ENCODE results near the gene HLA-DQA1.
"Not testable (repeated sequence)": the region's sequence is repeated elsewhere in the genome, so short reads cannot be mapped to it uniquely, and the experiment has no call there.

Gene HLA-DQA1

DNA sequence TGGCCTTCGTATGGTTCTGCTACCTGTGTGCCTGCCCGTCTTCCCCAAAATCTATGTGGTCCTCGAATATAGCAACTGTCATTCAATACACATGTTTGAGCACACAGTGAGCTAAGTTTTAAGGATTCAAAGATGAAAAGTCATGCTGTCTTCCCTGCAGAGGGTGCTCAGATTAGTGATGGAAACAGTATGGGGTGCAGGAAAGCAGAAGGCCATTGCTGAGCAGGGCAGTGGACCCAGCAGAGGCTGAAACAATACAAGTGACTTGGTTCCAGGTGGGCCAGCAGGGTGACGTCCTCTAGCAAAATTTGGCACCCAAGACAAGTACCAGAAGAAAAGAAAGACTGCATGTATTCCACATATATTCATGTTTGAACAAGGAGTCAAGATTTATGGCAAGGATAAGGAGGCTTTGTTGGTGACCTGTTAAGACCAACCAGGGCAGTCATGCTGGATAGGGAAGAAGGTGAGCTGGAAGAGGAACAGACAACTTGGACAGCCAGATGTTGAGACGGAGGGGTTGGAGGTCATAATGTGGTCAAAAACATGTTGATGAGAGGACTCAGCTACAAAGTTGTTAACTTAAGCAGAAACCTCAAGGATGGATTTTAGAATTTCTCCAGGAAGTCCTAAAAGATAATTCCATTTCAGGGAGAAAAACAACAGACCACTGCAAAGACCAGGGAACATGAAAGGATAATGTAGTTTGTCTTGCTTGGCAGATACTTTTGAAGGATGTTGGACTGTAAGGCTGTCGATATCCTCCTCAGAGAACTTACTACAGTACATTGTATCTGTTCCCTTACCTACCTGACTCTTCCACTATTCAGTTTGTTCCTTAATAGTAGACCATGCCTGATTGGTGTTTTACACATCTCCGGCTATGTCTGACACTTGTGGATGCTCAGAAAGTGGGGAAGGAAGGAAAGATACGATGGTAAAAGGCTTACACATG, 2.5 kb downstream of the HLA-DQA1 start:
- H3K27ac ChIP-seq (ENCODE audit: low read depth, low read length), result no peak overlapping the region

DNA sequence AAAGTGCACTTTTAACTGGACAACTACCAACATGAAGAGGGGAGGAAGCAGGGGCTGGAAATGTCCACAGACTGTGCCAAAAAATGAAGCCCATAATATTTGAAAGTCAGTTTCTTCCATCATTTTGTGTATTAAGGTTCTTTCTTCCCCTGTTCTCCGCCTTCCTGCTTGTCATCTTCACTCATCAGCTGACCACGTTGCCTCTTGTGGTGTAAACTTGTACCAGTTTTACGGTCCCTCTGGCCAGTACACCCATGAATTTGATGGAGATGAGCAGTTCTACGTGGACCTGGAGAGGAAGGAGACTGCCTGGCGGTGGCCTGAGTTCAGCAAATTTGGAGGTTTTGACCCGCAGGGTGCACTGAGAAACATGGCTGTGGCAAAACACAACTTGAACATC, 3.9 kb downstream of the HLA-DQA1 start:
- H3K9ac ChIP-seq (ENCODE audit: low read depth, low read length), result no peak overlapping the region
- no peak overlapping the region for H3K27ac ChIP-seq (ENCODE audit: low read depth, low read length)
- H3K36me3 ChIP-seq (ENCODE audit: control insufficient read depth, insufficient read depth, low read length), result no peaks in the 10 kb centered on the region
- no peaks in the 10 kb centered on the region for H3K27me3 ChIP-seq (ENCODE audit: control insufficient read depth, insufficient read depth, low read length)
- H3K4me1 ChIP-seq (ENCODE audit: control insufficient read depth, insufficient read depth, low read length), result peaks cover 4% of the 10 kb centered on the region
- no peak overlapping the region for H3K4me3 ChIP-seq (ENCODE audit: low read depth, low read length)
- no peaks in the 10 kb centered on the region for H3K9me3 ChIP-seq (ENCODE audit: control insufficient read depth, insufficient read depth, low read length)

More for the DNA sequence above, 2.5 kb downstream of the HLA-DQA1 start:
- Histone ChIP-seq H3K36me3 (ENCODE audit: control insufficient read depth, insufficient read depth, low read length) (no peaks in the 10 kb centered on the region), H3K9me3 (ENCODE audit: control insufficient read depth, insufficient read depth, low read length) (no peaks in the 10 kb centered on the region), H3K4me1 (ENCODE audit: control insufficient read depth, insufficient read depth, low read length) (peaks cover 14% of the 10 kb centered on the region), H3K9ac (ENCODE audit: low read depth, low read length) (no peak overlapping the region), H3K4me3 (ENCODE audit: low read depth, low read length) (no peak overlapping the region), H3K27me3 (ENCODE audit: control insufficient read depth, insufficient read depth, low read length) (no peaks in the 10 kb centered on the region)

- not testable (repeated sequence) for H3K36me3 ChIP-seq (ENCODE audit: control insufficient read depth, insufficient read depth, low read length); H3K4me1 ChIP-seq (ENCODE audit: control insufficient read depth, insufficient read depth, low read length); H3K27me3 ChIP-seq (ENCODE audit: control insufficient read depth, insufficient read depth, low read length); H3K9me3 ChIP-seq (ENCODE audit: control insufficient read depth, insufficient read depth, low read length); H3K9ac ChIP-seq (ENCODE audit: low read depth, low read length); H3K4me3 ChIP-seq (ENCODE audit: low read depth, low read length); H3K27ac ChIP-seq (ENCODE audit: low read depth, low read length)
Observed at GRCh38 chr6:32641785-32642719, 4.8 kb downstream of the HLA-DQA1 start.

GRCh38 chr6:32642720-32643106, 5.5 kb downstream of the HLA-DQA1 start:
- Histone ChIP-seq H3K9me3 (ENCODE audit: control insufficient read depth, insufficient read depth, low read length) (no peaks in the 10 kb centered on the region), H3K27ac (ENCODE audit: low read depth, low read length) (no peak overlapping the region), H3K36me3 (ENCODE audit: control insufficient read depth, insufficient read depth, low read length) (no peaks in the 10 kb centered on the region), H3K4me1 (ENCODE audit: control insufficient read depth, insufficient read depth, low read length) (no peaks in the 10 kb centered on the region), H3K4me3 (ENCODE audit: low read depth, low read length) (no peak overlapping the region), H3K9ac (ENCODE audit: low read depth, low read length) (no peak overlapping the region), H3K27me3 (ENCODE audit: control insufficient read depth, insufficient read depth, low read length) (no peaks in the 10 kb centered on the region)

- Histone ChIP-seq H3K27me3 (ENCODE audit: control insufficient read depth, insufficient read depth, low read length) (no peaks in the 10 kb centered on the region), H3K36me3 (ENCODE audit: control insufficient read depth, insufficient read depth, low read length) (no peaks in the 10 kb centered on the region), H3K27ac (ENCODE audit: low read depth, low read length) (no peak overlapping the region), H3K9me3 (ENCODE audit: control insufficient read depth, insufficient read depth, low read length) (no peaks in the 10 kb centered on the region), H3K9ac (ENCODE audit: low read depth, low read length) (no peak overlapping the region), H3K4me1 (ENCODE audit: control insufficient read depth, insufficient read depth, low read length) (no peaks in the 10 kb centered on the region), H3K4me3 (ENCODE audit: low read depth, low read length) (no peak overlapping the region)
Observed at GRCh38 chr6:32643904-32644303, 6.7 kb downstream of the HLA-DQA1 start.

- Histone ChIP-seq H3K4me1 (ENCODE audit: control insufficient read depth, insufficient read depth, low read length) (no peaks in the 10 kb centered on the region), H3K27me3 (ENCODE audit: control insufficient read depth, insufficient read depth, low read length) (no peaks in the 10 kb centered on the region), H3K9me3 (ENCODE audit: control insufficient read depth, insufficient read depth, low read length) (no peaks in the 10 kb centered on the region), H3K9ac (ENCODE audit: low read depth, low read length) (no peak overlapping the region), H3K4me3 (ENCODE audit: low read depth, low read length) (no peak overlapping the region), H3K27ac (ENCODE audit: low read depth, low read length) (no peak overlapping the region), H3K36me3 (ENCODE audit: control insufficient read depth, insufficient read depth, low read length) (no peaks in the 10 kb centered on the region)
Observed at GRCh38 chr6:32645047-32645703, 8.0 kb downstream of the HLA-DQA1 start.

DNA sequence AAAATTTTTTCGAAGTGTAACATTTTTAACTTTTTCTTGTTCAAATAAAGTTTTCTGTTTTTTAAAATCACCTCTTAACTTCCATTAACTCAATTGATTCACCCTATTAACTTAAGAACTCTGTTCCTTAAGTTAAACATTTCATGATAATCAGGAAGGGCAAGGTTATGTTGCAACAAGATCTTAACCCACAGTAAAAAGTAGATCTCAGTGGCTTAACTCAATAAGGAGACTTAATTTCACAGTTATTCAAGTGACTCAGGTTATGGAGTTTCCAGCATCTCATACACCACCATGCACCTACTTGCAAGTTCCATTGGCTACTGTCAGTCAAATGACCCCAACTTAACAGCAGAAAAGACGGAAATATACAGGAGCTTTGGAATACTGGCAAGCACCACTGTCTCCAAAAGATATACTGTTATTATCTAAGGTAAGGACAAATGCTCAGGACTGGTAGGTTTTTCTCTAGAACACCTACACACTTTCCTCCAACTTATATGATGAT, 18.1 kb downstream of the HLA-DQA1 start:
- Histone ChIP-seq H3K27me3 (ENCODE audit: control insufficient read depth, insufficient read depth, low read length) (no peaks in the 10 kb centered on the region), H3K9ac (ENCODE audit: low read depth, low read length) (no peak overlapping the region), H3K36me3 (ENCODE audit: control insufficient read depth, insufficient read depth, low read length) (no peaks in the 10 kb centered on the region), H3K4me3 (ENCODE audit: low read depth, low read length) (no peak overlapping the region), H3K4me1 (ENCODE audit: control insufficient read depth, insufficient read depth, low read length) (peaks cover 25% of the 10 kb centered on the region), H3K27ac (ENCODE audit: low read depth, low read length) (peak overlapping the region; percentile 81), H3K9me3 (ENCODE audit: control insufficient read depth, insufficient read depth, low read length) (no peaks in the 10 kb centered on the region)

- peaks cover 25% of the 10 kb centered on the region for H3K4me1 ChIP-seq (ENCODE audit: control insufficient read depth, insufficient read depth, low read length)
- H3K9ac ChIP-seq (ENCODE audit: low read depth, low read length); H3K9me3 ChIP-seq (ENCODE audit: control insufficient read depth, insufficient read depth, low read length); H3K27me3 ChIP-seq (ENCODE audit: control insufficient read depth, insufficient read depth, low read length); H3K4me3 ChIP-seq (ENCODE audit: low read depth, low read length); H3K36me3 ChIP-seq (ENCODE audit: control insufficient read depth, insufficient read depth, low read length): not testable (repeated sequence)
- peak overlapping the region; percentile 81 for H3K27ac ChIP-seq (ENCODE audit: low read depth, low read length)
Observed at GRCh38 chr6:32657329-32657728, 20.1 kb downstream of the HLA-DQA1 start.

DNA sequence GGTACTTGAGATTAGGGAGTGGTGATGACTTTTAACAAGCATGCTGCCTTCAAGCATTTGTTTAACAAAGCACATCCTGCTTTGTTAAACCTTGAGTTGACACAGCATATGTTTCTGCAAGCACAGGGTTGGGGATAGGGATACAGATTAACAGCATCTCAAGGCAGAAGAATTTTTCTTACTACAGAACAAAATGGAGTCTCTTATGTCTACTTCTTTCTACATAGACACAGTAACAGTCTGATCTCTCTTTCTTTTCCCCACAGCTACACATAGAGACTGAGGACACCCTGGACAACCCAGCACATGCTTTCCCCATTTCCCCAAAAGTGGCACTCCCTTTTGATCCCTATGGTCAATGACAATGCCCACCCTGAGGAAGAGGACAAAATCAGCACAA, 20.6 kb downstream of the HLA-DQA1 start:
- peak overlapping the region; percentile 81 for H3K27ac ChIP-seq (ENCODE audit: low read depth, low read length)
- H3K36me3 ChIP-seq (ENCODE audit: control insufficient read depth, insufficient read depth, low read length); H3K9me3 ChIP-seq (ENCODE audit: control insufficient read depth, insufficient read depth, low read length); H3K9ac ChIP-seq (ENCODE audit: low read depth, low read length); H3K27me3 ChIP-seq (ENCODE audit: control insufficient read depth, insufficient read depth, low read length); H3K4me3 ChIP-seq (ENCODE audit: low read depth, low read length): not testable (repeated sequence)
- H3K4me1 ChIP-seq (ENCODE audit: control insufficient read depth, insufficient read depth, low read length), result peaks cover 25% of the 10 kb centered on the region

DNA sequence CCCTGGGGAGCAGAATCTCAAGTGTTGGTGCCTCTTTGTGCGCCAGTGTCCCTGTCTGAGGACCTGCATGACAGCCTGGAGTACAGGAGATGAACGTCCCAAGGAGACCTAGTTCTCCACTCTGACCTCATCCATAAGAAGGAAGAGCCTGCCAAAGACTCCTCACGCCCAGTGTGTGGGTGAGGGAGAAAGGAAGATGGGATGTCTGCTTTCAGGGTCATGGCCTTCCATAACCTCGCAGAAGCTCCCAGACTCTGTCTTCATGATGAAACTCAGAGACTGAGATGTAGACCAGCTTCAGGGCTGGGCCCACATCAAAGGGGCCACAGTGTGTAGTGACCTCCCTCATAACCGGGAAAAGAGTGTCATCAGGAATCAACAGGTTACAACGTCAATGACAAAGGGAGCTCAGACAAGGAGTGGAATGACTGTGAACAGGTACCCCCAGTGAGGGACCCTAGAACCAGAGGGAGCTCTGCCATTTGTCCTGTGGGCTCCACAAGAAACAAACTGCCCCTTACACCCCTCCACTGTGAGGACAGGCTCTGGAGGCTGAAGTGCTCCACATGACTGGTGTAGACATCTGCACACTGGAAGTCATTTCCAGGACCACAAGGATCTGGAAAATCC, 21.2 kb downstream of the HLA-DQA1 start:
- Histone ChIP-seq H3K9ac (ENCODE audit: low read depth, low read length) (no peak overlapping the region), H3K27ac (ENCODE audit: low read depth, low read length) (peak overlapping the region; percentile 81), H3K9me3 (ENCODE audit: control insufficient read depth, insufficient read depth, low read length) (no peaks in the 10 kb centered on the region), H3K4me3 (ENCODE audit: low read depth, low read length) (no peak overlapping the region), H3K27me3 (ENCODE audit: control insufficient read depth, insufficient read depth, low read length) (0 out of 2 replicates have a peak, but pooled peaks cover under 1% of the 10 kb centered on the region), H3K36me3 (ENCODE audit: control insufficient read depth, insufficient read depth, low read length) (0 out of 2 replicates have a peak, but pooled peaks cover 5% of the 10 kb centered on the region), H3K4me1 (ENCODE audit: control insufficient read depth, insufficient read depth, low read length) (peaks cover 25% of the 10 kb centered on the region)
